NCI-H2196 (cell line): Measurements from ENCODE around the gene R3HDM4.
"Not testable (repeated sequence)": the region's sequence is repeated elsewhere in the genome, so short reads cannot be mapped to it uniquely, and the experiment has no call there.

Experiments
- DNase-seq: peaks from one replicate; lab custom pipeline; 2025; ENCODE audit not compliant: unreplicated experiment; lab: John Stamatoyannopoulos, UW

R3HDM4 gene

DNA sequence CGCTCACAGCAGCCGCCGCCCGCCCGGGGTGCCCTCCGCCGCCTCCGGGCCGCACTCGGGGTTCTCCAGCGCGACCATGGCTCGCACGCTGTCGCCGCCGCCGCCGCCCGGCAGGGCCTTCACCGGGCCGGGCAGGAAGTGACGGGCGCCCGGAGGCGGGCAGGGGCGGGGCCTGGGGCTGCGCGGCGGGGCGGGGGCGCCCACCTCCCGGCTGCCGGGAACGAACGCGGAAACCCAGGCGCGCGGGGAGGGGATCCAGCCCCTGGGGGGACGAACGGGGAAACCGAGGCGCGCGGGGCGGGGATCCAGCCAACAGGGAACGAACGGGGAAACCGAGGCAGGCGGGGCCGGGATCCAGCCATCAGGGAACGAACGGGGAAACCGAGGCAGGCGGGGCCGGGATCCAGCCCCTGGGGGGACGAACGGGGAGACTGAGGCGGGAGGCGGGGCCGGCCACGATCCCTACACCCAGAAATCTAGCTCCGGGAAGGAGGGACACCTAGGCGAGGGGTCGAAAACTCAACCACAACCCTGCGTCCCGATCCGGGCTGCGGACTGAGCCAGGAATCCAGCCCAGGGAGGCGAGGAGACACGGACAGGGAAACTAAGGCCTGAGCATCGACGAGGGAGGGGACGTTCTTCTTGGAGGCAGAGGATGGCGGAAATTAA is at the start of gene R3HDM4:
R3HDM4 (minus strand) TSS at position 140 of the 669 bp plus-strand sequence; CDS start at position 78, 62 bp downstream.
- DNase-seq = peak; percentile 68

- DNase-seq = no peak
These were observed 49.0 kb upstream of the R3HDM4 start for GRCh38 chr19:961866-962620.

DNA sequence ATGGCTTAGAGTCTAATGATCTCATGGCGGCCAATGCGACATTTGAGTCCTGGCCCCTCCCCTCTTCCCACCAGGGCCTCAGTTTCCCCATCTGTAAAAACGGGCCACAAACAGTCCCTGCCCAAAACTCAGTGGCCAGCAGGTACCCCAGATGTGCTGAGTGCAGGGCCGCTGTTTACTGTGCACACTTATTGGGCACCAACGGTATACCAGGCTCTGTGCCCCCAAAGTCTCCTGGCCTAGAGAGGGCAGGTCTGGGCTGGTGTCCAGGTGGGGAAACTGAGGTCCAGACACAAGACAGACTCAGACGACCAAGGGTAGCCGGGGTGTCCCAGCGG is 47.6 kb upstream of the R3HDM4 start:
- DNase-seq = no peak

DNA sequence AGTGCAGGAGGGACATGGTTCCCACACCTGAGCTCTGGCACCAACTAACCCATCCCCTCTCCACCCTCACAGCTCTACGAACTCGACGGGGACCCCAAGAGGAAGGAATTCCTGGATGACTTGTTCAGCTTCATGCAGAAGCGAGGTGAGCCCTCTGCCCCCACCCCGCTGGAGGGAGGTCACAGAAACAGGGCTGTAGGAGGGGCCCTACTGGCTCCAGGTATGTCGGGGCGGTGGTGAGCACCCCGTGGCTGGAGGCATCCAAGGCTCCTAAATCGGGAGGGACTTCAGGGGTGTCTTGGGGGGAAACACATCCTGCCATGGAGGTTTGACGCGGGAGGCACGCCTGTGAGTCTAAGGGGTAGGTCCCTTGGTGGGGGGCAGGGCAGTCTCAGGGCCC is 47.0 kb upstream of the R3HDM4 start:
- no peak for DNase-seq

DNA sequence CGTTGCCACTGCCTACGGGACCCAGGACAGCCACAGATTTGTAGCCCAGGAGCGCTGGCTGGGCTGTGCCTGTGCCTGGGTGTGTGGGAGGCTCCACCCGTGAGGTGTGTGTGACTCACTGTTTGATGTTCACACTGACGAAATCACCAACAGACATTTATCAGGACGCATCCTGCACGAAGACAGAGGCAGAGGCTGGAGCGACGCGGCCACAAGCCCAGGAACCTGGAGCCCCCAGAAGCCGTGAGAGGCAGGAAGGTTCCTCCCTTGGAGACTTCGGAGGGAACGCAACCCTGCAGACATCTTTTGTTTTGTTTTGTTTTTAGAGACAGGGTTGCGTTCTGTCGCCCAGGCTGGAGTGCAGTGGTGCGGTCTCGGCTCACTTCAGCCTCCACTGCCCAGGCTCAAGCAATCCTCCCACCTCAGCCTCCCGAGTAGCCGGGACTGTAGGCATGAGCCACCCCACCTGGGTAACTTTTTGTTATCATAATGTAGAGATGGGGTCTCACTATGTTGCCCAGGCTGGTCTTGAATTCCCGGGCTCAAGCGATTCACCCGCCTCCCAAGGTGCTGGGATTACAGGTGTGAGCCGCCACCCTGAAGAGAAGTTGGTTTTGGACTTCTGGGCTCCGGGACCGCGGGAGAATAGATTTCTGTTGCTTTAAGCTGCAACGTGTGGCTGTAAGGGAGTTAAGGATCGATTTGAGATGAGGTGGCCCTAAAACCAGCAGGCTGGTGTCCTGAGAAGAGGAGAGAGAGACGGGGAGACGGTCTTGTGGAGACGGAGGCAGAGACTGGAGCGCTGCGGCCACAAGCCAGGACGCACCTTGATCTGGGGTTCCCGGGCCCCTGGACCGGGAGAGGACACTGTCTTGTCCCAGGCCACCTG is 46.2 kb upstream of the R3HDM4 start:
- DNase-seq = no peak

DNA sequence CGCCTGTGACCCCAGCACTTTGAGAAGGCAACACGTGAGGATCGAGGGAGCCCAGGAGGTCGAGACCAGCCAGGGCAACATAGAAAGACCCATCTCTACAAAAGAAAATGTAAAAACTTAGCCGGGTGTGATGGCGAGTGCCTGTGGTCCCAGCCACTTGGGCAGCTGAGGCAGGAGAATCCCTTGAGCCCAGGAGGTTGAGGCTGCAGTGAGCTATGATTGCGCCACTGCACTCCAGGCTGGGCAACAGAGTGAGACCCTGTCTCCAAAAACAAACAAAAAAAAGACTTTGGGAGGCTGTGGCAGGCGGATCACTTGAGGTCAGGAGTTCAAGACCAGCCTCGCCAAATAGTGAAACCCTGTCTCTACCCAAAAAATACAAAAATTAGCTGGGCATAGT is 44.6 kb upstream of the R3HDM4 start:
- DNase-seq = not testable (repeated sequence)

DNA sequence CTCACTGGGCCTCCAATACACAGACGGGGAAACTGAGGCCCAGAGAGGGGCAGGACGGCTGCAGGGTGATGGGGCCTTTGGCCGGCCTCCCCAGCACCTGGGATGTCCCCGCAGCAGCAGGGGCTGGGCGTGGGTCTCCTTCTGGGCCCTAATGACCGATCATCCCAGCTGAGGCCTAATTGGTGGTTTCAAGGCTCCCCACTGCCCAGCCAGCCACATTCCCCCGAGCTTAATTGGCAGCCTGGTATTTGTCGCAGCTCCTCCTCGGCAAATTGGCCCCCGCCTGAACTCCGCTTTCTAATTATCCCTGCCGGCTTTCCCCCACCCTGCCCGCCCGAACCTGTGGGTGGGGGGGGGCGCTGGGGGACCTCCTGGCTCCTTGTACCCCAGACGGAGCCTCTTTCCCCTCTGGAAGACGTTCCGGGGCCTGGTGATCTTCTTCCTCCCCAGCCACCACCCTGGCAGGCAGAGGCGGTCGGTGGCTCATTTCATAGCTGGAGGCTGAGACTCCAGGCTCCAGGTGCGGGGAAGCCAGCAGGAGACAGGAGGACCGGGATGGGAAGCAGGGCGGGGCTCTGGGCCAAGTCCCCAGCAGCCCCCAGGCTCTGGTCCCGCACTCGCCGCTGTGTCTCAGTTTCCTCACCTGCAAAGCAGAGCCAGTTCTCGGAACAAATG is 43.9 kb upstream of the R3HDM4 start:
- DNase-seq = no peak

DNA sequence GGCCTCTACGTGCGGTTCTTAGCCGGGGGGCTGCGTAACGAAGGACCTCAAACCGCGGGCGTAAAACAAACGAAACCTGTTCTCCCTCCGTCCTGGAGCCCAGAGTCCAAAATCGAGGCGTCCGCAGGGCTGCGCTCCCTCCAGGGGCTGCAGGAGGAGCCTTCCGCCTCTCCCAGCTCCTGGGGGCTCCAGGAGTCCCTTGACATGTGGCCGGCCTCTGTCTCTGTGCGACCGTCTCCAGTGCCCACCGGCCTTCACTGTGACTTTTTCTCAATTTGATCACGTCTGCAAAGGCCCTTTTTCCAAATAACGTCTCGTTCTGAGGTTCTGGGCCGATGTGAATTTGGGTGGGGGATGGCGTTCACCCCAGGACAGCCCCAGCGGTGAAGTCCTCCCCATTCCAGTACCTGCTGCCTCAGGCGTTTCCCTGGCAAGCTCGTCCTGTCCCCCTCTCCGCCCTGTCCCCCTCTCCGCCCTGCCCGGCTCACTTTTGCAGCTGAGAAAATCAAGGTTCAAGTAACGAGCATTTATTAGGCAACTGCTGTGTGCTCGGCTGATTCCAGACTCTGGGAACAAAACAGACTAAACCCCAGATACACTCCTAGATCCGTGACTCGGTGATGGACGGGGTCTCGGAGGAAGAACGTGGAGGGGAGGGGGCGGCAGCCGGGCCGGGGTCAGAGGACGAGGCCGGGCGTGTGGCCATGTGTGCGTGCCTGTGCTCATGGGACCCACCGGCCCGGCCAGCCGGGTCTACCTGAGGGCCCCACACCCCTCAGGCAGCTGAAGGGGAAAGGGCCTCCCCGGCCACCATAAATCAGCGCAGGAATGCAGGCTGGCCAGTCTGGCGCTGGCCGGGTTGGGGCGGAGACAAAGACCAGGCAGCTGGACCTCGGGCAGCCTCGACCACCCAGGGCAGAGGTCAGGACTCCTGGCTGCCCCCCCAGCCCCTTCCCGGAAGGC is 43.1 kb upstream of the R3HDM4 start:
- no peak for DNase-seq

DNA sequence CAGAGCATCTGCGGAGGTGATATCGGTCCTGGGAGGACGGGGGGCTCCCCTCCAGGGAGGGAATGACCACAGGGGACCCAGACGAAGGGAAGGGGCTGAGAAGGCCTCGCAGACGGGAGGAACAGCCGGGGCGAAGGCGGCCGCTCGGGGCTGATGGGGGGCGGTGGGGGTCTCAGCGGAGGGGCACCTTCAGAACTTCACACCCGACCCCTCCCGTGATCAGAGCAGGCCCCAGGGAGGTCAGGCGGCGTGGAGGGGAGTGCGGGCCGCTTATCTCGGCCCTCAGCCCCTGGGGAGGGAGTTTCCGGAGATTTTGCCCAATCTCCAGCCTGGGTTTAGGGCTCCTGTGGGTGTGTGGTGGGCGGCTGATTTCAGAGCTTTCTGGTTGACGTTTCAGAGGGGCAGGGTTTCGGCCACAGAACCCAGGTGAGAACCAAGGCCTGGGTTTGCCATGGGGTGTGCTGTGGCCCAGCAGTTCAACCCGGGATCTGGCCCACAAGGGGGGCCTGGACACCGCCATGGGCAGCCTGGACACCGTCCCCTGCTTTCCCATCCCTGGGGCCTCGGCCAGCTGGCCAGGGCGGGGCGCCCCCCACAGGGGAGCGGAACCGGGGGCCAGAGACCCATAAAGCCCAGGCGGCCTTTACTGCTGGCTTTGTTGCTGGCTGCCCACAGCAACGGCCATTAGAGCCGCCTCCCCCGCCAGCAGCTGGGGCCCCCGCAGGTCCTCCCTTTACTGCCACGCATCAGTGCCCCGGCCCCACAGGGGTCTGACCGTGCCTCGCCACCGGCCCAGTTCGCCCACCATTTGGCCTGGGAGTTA is 41.9 kb upstream of the R3HDM4 start:
- DNase-seq = no peak

DNA sequence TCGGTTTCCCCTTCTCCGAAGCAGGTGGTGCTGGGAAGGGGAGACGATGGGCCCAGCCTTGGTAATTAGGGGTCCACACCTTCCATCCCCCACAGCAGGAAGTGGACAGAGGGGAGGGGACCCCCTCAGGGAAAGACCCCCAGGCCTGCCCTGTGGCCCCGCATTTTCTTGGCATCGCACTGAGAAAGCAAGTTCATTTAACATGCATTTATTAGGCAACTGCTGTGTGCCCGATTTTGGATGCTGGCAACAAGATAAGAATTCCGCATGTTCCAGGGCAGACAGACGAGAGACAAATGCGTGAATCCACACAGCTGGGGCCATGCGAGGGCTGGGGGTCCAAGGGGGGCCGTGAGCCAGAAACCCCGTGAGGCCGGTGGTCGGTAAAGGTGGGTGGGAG is 41.3 kb upstream of the R3HDM4 start:
- no peak for DNase-seq

DNA sequence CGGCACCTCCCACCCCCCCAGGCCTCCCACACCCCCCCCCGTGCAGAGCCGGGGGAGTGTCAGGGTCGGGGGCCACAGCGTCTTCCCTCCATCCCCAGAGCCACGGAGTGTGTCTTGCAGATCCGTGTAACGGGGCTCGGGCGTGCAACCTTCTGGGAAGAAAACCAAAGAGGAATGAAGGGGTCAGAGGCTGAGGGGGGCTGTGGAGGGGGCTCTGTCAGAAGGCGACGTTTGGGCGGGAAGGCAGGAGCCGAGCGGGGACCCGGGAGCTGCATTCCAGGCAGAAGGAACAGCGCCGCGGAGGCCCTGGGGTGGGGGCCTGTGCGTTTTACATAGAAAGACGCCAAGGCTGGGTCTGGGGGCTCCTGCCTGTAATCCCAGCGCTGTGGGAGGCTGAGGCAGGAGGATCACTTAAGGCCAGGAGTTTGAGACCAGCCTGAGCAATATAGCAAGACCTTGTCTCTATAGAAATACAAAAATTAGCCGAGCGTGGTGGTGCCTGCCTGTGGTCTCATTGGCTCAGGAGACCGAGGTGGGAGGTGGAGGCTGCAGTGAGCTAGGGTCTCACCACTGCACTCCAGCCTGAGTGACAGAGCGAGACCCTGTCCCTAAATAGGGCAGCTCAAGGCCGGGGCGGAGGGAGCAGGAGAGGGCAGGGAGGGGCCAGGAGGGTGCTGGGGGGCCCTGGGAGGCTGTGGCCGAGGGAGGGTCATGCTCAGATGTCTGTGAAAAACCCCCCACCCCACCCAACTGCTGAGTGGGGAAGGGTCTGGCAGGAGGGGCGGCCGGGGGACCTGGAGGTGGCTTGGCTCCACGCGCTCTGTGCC is 40.6 kb upstream of the R3HDM4 start:
- DNase-seq = no peak

DNA sequence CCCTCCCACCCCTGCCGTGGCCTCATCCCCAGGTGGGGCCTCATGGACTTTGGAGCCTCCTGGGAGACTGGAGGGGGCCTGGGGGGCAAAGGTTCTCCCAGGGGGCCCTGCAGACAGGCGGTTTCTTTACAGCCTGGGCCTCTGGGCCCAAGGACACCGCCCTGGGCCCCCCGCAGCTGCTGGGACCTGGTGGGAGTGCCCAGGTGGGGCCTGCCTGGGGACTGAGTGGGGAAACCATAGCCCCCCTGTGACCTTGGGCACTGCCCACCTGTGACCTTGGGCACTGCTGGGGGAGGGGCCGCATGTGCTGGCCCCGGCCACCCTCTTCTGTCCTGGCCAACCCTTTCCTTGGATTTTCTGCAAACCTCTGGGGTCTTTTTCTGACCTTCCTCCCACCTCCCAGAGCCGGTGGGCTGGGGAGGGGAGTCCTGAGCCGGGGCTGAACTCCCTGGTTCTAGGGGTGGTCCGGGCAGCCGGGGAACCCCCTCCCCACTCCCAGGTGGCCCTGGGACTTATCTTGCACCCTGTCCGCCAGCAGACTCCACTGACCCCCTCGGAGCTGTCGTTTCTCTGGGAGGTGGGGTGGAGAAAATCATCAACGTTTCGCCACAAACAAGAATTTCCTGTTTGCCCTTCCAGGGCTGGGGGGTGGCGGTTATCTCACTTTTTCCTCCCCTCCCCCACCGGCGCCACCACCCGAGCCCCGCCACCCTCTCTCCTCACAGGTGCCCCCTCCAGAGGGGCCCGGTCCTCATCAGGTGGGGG is 39.8 kb upstream of the R3HDM4 start:
- no peak for DNase-seq

GRCh38 chr19:952049-952679 is 39.1 kb upstream of the R3HDM4 start:
- no peak for DNase-seq

DNA sequence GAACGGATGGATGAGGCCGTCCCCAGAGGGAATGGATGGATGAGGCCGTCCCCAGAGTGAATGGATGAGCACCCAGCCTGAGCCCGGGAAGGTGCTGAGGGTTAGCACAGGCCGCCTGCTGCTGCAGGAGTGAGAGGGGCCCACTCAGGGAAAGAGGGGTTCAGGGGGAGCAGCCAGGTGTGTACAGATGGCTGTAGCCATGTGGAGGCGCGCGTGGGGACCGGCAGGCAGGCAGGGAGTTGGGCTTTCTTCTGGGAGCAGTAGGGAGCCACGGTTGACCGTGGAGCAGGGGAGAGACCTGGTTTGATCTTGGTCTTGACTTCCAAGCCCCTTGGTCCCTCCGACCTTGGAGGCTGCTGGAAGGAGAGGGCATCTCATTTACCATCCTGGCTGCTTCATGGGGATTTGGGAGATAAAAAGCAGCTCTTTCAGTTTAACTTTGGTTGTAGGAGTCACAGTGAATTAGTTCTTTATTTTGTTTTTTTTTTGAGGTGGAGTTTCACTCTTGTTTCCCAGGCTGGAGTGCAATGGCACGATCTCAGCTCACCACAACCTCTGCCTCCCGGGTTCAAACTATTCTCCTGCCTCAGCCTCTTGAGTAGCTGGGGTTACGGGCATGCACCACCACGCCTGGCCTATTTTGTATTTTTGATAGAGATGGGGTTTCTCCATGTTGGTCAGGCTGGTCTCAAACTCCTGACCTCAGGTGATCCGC is 37.5 kb upstream of the R3HDM4 start:
- no peak for DNase-seq

DNA sequence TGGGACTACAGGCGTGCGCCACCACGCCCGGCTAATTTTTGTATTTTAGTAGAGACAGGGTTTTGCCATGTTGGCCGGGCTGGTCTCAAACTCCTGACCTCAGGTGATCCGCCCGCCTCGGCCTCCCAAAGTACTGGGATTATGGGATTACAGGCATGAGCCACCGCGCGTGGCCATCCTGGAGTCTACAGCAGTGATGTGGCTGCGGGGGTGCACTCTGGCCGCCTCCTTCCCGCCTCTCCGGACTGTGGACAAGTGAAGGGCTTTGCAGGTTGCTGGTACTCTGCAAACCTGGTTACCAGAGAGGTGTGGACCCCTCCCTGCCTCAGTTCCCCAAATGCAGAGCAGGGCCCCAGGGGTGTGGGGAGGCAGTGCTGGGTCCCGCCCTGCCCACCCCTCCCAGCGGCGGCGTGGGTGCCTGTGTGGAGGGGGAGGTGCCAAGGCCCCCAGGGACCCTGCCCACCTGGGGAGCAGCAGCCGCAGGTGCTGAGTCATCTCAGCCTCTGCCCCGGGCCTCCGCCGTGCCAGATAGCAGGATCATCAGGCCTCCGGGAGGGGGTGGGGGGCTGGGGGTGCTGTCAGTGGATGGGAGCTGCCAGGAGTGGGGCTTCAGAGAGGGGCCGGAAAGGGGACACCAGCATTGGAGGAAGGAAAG is 36.0 kb upstream of the R3HDM4 start:
- no peak for DNase-seq
